HG03060 (cell line): ENCODE results near the gene RSPH9.

ENCODE experiments used
- ATAC-seq: cut with Tn5 transposase; IDR thresholded peaks from one replicate; pipeline ENCODE4 v1.9.1; 2021; ENCODE audit warnings: low read depth, moderate number of reproducible peaks; ENCODE audit not compliant: unreplicated experiment

Gene RSPH9

GRCh38 chr6:43707767-43708166, 62.9 kb downstream of the RSPH9 start:
- ATAC-seq, result no peak

GRCh38 chr6:43708860-43709653, 64.2 kb downstream of the RSPH9 start:
- ATAC-seq, result no peak

- ATAC-seq, result no peak
These were observed 64.9 kb downstream of the RSPH9 start for GRCh38 chr6:43709654-43710303.

- no peak for ATAC-seq
These were observed 65.7 kb downstream of the RSPH9 start for GRCh38 chr6:43710576-43710975.

GRCh38 chr6:43712579-43712978, 67.7 kb downstream of the RSPH9 start:
- no peak for ATAC-seq

- ATAC-seq, result no peak
These were observed 68.9 kb downstream of the RSPH9 start for GRCh38 chr6:43713643-43714310.

- no peak for ATAC-seq
These were observed 69.6 kb downstream of the RSPH9 start for GRCh38 chr6:43714311-43715055.

- peak; percentile 63 for ATAC-seq
These were observed 70.4 kb downstream of the RSPH9 start for GRCh38 chr6:43715056-43715788.

GRCh38 chr6:43716099-43716498, 71.3 kb downstream of the RSPH9 start:
- ATAC-seq, result no peak

GRCh38 chr6:43717389-43717788, 72.6 kb downstream of the RSPH9 start:
- no peak for ATAC-seq

GRCh38 chr6:43717822-43718221, 73.0 kb downstream of the RSPH9 start:
- no peak for ATAC-seq

GRCh38 chr6:43718387-43719105, 73.7 kb downstream of the RSPH9 start:
- ATAC-seq, result no peak

GRCh38 chr6:43719511-43719910, 74.7 kb downstream of the RSPH9 start:
- ATAC-seq, result no peak

- ATAC-seq, result no peak
These were observed 76.2 kb downstream of the RSPH9 start for GRCh38 chr6:43720999-43721398.
